Measurements from ENCODE around the gene PDE6B.

PDE6B gene

DNA sequence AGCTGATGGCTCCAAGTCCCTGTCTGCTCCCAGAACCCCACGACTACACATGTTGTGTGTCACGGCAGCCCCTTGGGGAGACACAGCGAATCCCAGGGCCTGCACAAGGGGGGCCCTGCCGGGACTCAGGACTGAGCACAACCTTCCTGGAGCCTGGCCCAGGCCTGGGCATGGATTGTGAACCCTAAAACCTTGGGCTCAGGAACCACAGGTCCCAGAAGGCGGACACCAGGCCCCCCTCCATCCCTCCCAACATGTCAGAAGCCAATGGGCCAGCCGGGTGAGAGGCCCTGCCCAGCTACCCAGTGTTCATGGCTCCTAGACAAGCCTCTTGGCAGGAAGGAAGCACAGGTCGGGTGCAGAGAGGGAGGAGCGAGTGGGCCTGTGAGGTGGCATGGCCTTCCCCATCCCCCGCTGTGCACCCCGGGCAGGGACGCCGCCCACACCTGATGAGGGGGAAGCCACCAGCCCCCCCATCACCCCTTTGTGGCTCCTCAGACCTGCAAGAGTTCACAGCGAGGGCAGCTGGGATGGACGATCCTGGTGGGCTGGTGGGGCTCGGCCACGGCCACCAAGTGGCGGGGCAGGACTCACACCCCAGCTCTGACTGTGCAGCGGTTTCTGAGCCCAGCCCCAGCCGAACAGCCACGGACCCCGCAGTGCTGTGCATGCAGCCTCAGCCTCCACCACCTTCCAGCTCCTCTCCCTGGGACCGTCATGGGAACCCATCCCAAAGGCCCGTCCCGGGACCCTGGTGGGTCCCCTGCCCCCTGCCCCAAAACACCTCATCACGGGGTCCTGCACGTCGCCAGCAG is 3.7 kb downstream of the PDE6B start:
- TF ChIP-seq POLR2AphosphoS5 (IDR thresholded peaks at IDR 0.05; ENCODE audit: low read depth, low read length) (no peak), SIN3A (IDR thresholded peaks at IDR 0.05; ENCODE audit: borderline replicate concordance, insufficient read depth, low read length) (no peak), TAF1 (IDR thresholded peaks at IDR 0.05; ENCODE audit: borderline replicate concordance, insufficient read depth, low read length) (no peak), FOXP2 (optimal IDR thresholded peaks at IDR 0.05; ENCODE audit: borderline replicate concordance, extremely low read depth, extremely low read length, insufficient read depth) (no peak)
- TF ChIP-seq, protein P1, sequence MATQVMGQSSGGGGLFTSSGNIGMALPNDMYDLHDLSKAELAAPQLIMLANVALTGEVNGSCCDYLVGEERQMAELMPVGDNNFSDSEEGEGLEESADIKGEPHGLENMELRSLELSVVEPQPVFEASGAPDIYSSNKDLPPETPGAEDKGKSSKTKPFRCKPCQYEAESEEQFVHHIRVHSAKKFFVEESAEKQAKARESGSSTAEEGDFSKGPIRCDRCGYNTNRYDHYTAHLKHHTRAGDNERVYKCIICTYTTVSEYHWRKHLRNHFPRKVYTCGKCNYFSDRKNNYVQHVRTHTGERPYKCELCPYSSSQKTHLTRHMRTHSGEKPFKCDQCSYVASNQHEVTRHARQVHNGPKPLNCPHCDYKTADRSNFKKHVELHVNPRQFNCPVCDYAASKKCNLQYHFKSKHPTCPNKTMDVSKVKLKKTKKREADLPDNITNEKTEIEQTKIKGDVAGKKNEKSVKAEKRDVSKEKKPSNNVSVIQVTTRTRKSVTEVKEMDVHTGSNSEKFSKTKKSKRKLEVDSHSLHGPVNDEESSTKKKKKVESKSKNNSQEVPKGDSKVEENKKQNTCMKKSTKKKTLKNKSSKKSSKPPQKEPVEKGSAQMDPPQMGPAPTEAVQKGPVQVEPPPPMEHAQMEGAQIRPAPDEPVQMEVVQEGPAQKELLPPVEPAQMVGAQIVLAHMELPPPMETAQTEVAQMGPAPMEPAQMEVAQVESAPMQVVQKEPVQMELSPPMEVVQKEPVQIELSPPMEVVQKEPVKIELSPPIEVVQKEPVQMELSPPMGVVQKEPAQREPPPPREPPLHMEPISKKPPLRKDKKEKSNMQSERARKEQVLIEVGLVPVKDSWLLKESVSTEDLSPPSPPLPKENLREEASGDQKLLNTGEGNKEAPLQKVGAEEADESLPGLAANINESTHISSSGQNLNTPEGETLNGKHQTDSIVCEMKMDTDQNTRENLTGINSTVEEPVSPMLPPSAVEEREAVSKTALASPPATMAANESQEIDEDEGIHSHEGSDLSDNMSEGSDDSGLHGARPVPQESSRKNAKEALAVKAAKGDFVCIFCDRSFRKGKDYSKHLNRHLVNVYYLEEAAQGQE (IDR thresholded peaks at IDR 0.05; ENCODE audit: insufficient read depth in 1 of 2, low read depth in 2 of 2, low read length in 2 of 2): no peak

DNA sequence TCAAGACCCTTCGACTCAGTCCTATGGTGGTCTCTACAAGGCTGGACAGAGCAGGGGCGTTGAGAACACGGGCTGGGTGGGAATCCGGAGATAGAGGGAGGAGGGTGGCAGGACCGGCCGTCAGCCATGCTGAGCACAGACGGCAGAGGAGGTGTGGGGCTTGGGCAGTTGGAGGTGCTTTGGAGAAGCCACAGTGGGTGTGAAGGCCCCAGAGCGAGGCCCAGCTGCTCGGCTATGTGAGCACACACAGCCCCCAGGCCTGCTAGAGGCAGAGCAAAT is 4.2 kb downstream of the PDE6B start:
- TF ChIP-seq FOXP2 (optimal IDR thresholded peaks at IDR 0.05; ENCODE audit: borderline replicate concordance, extremely low read depth, extremely low read length, insufficient read depth): no peak
- TF ChIP-seq, protein P1 (IDR thresholded peaks at IDR 0.05; ENCODE audit: insufficient read depth in 1 of 2, low read depth in 2 of 2, low read length in 2 of 2): no peak
- no peak for TF ChIP-seq TAF1 (IDR thresholded peaks at IDR 0.05; ENCODE audit: borderline replicate concordance, insufficient read depth, low read length)
- TF ChIP-seq SIN3A (IDR thresholded peaks at IDR 0.05; ENCODE audit: borderline replicate concordance, insufficient read depth, low read length): no peak
- no peak for TF ChIP-seq POLR2AphosphoS5 (IDR thresholded peaks at IDR 0.05; ENCODE audit: low read depth, low read length)

DNA sequence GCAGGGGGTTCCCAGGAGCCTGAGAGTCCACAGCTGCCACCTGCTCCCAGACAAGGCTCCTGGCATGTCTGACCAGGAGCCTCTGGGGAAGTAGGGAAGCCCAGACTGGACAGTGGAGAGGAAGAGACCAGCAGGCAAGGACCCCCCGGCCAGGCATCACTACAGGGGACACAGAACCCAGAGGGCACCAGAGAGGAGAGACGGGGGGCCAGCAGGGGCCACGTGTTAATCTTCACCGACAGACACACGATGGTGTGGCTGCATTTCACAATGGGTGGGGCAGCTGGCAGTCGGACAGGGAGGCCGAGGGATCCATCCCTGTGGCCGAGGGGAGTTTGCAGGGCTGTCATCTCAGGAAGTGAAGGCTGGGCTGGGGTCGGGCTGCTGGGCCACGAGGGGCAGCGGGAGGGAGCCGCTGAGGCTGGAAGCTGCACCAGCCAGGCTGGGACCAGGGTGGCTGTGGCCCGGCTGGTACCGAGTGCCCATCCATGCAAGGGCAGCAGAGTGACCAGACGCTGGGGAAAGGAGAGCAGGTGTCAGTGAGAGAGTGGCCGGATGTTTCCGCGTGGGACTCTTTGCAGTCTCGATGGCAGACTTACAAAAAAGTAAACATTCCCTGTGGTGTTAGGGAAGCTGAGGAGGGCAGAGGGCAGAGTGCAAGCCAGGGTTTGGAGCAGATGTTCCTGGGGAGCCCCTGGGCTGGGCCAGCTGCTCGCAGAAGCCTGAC is 4.7 kb downstream of the PDE6B start:
- TF ChIP-seq FOXP2 (optimal IDR thresholded peaks at IDR 0.05; ENCODE audit: borderline replicate concordance, extremely low read depth, extremely low read length, insufficient read depth) (no peak), SIN3A (IDR thresholded peaks at IDR 0.05; ENCODE audit: borderline replicate concordance, insufficient read depth, low read length) (no peak), POLR2AphosphoS5 (IDR thresholded peaks at IDR 0.05; ENCODE audit: low read depth, low read length) (no peak), TAF1 (IDR thresholded peaks at IDR 0.05; ENCODE audit: borderline replicate concordance, insufficient read depth, low read length) (no peak)
- TF ChIP-seq, protein P1 (IDR thresholded peaks at IDR 0.05; ENCODE audit: insufficient read depth in 1 of 2, low read depth in 2 of 2, low read length in 2 of 2): no peak

DNA sequence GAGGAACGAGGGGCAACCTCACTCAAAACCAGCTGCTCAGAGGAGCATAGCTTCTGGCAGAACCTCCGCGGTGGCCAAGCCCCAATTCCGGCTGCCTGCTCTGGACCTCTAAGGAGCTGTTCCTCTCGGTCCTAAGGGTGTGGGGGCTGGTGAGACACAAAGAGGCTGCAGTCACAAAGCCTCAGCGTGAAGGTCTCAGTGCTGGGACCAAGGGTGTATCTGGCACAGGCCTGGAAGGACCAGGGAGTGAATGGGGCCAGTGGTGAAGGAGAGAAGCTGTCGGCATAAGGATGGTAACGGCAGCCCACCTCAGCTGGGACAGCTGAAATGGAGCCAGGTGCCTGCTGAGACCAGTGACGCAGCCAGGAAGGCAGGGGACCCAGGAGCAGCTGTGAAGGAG is 5.3 kb downstream of the PDE6B start:
- TF ChIP-seq TAF1 (IDR thresholded peaks at IDR 0.05; ENCODE audit: borderline replicate concordance, insufficient read depth, low read length) (no peak), SIN3A (IDR thresholded peaks at IDR 0.05; ENCODE audit: borderline replicate concordance, insufficient read depth, low read length) (no peak), FOXP2 (optimal IDR thresholded peaks at IDR 0.05; ENCODE audit: borderline replicate concordance, extremely low read depth, extremely low read length, insufficient read depth) (no peak), POLR2AphosphoS5 (IDR thresholded peaks at IDR 0.05; ENCODE audit: low read depth, low read length) (no peak)
- TF ChIP-seq, protein P1 (IDR thresholded peaks at IDR 0.05; ENCODE audit: insufficient read depth in 1 of 2, low read depth in 2 of 2, low read length in 2 of 2): no peak
